Esophagus squamous epithelium (tissue), 4 donors: ENCODE results near the gene AKIP1.

Source experiments
- POLR2A ChIP-seq, 4 donors: fragments of 450-650 bp; IDR thresholded peaks; one replicate each; pipeline ENCODE4 v1.6.1; 2017; ENCODE audit warnings: antibody characterized with exemption in 4 of 4, mild to moderate bottlenecking in 4 of 4, moderate library complexity in 3 of 4
- TF ChIP-seq, protein P1 (sequence below), 6 experiments: fragments of 450-650 bp in 4 of 6; fragments of 200-600 bp in 2 of 6; sonication (generic) in 2 of 6; IDR thresholded peaks; one replicate each; pipeline ENCODE4 v1.5.1; 2016 to 2019; ENCODE audit warnings: antibody characterized with exemption in 6 of 6, mild to moderate bottlenecking in 4 of 6, moderate library complexity in 4 of 6

DNA sequence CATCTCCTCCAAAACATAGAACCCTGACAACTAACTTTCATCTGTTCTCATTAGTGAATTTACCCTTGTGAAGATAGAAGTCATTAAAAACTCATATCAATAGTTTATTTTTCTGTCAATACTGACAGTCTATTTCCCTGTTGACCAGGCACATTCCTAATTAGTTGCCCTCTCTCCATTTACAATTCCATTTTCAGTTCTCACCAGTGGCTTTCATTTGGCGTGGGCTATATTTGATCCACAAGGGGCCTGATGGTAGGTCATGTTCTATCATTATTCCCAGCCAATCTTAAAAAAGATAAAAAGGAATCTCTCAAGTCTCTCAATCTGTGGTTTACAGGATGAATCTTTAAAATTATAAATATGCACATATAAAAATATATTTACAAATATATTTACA is 3.9 kb upstream of the AKIP1 start:
- TF ChIP-seq, protein P1, sequence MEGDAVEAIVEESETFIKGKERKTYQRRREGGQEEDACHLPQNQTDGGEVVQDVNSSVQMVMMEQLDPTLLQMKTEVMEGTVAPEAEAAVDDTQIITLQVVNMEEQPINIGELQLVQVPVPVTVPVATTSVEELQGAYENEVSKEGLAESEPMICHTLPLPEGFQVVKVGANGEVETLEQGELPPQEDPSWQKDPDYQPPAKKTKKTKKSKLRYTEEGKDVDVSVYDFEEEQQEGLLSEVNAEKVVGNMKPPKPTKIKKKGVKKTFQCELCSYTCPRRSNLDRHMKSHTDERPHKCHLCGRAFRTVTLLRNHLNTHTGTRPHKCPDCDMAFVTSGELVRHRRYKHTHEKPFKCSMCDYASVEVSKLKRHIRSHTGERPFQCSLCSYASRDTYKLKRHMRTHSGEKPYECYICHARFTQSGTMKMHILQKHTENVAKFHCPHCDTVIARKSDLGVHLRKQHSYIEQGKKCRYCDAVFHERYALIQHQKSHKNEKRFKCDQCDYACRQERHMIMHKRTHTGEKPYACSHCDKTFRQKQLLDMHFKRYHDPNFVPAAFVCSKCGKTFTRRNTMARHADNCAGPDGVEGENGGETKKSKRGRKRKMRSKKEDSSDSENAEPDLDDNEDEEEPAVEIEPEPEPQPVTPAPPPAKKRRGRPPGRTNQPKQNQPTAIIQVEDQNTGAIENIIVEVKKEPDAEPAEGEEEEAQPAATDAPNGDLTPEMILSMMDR (IDR thresholded peaks at IDR 0.05) = no peak
- TF ChIP-seq POLR2A (IDR thresholded peaks at IDR 0.05) = no peak
